Body of pancreas (tissue), 4 donors: ENCODE measurements around the gene ATP5MC2. TPM values are rescaled to one million over a fixed set of nuclear protein-coding genes. Genes with fewer than 3 reads are reported as not detected.
"Not testable (repeated sequence)": the region's sequence is repeated elsewhere in the genome, so short reads cannot be mapped to it uniquely, and the experiment has no call there.

ENCODE experiments used
- ATAC-seq: fragments of 150-250 bp; one replicate; pipeline ENCODE4 v1.9.1; 2016
- DNase-seq, 4 donors: peaks; one replicate each; pipeline ENCODE4 v3.0.0-alpha.2; 2019
- H3K27ac ChIP-seq, 4 donors: fragments of 200-600 bp; sonication (generic); 1 replicate in 3 of 4; 2 replicates in 1 of 4; pipeline versions ENCODE4 v1.5.1 to v1.6.1; 2016 to 2019; ENCODE audit warnings: mild to moderate bottlenecking in 1 of 4, mixed read lengths in 1 of 4, moderate library complexity in 1 of 4
- H3K27me3 ChIP-seq, 2 donors: fragments of 200-600 bp; sonication (generic); one replicate each; pipeline ENCODE4 v1.6.0; 2016; ENCODE audit warnings: mild to moderate bottlenecking in 1 of 2
- H3K36me3 ChIP-seq, 2 donors: fragments of 200-600 bp; sonication (generic); replicated peaks in 1 of 2; 2 replicates each; pipeline ENCODE4 v1.5.1; 2016; ENCODE audit warnings: low read depth in 2 of 2; ENCODE audit not compliant: insufficient read depth in 1 of 2
- H3K4me1 ChIP-seq: fragments of 200-600 bp; sonication (generic); one replicate; pipeline ENCODE4 v1.6.0; 2016
- H3K4me3 ChIP-seq, 2 donors: fragments of 200-600 bp; sonication (generic); 1 replicate in 1 of 2; 2 replicates in 1 of 2; pipeline ENCODE4 v1.5.1; 2016 to 2019
- H3K9me3 ChIP-seq, 3 donors: fragments of 200-600 bp; sonication (generic); 1 replicate in 2 of 3; 2 replicates in 1 of 3; pipeline ENCODE4 v1.5.1; 2016
- POLR2A ChIP-seq, 3 donors: fragments of 450-650 bp; IDR thresholded peaks; one replicate each; pipeline ENCODE4 v1.6.1; 2016; ENCODE audit warnings: antibody characterized with exemption in 3 of 3, mild to moderate bottlenecking in 2 of 3
- WGBS, 2 donors: methylation state at CpG; one replicate each; pipeline ENCODE4 v1.1.5; 2017; 5-methylcytosine and 5-hydroxymethylcytosine counted together
- intact Hi-C: fragments of 100-400 bp; cut with DNase I; formaldehyde crosslinking; loops from one replicate; pipeline ENCODE4 v1.15.1; 2023
- total RNA-seq, 2 donors: library from RNA; depleted of rRNA; stranded (reverse); fragments of >200 nt; gene quantifications; one replicate each; pipeline ENCODE4 v1.1.0, GENCODE V29; 2016
- TF ChIP-seq, protein P1 (sequence below), 7 experiments: fragments of 450-650 bp in 4 of 7; fragments of 200-600 bp in 3 of 7; sonication (generic) in 3 of 7; IDR thresholded peaks; one replicate each; pipeline ENCODE4 v1.5.1; 2016 to 2019; ENCODE audit warnings: antibody characterized with exemption in 7 of 7

ATP5MC2 gene
- total RNA-seq, 2 donors from 2014 or later = 94.3 to 143 TPM

GRCh38 chr12:53638057-53638456 is 37.8 kb downstream of the ATP5MC2 start:
- H3K36me3 ChIP-seq = no peaks in the 10 kb centered on the region
- TF ChIP-seq POLR2A (IDR thresholded peaks at IDR 0.05) = no peak
- TF ChIP-seq, protein P1, sequence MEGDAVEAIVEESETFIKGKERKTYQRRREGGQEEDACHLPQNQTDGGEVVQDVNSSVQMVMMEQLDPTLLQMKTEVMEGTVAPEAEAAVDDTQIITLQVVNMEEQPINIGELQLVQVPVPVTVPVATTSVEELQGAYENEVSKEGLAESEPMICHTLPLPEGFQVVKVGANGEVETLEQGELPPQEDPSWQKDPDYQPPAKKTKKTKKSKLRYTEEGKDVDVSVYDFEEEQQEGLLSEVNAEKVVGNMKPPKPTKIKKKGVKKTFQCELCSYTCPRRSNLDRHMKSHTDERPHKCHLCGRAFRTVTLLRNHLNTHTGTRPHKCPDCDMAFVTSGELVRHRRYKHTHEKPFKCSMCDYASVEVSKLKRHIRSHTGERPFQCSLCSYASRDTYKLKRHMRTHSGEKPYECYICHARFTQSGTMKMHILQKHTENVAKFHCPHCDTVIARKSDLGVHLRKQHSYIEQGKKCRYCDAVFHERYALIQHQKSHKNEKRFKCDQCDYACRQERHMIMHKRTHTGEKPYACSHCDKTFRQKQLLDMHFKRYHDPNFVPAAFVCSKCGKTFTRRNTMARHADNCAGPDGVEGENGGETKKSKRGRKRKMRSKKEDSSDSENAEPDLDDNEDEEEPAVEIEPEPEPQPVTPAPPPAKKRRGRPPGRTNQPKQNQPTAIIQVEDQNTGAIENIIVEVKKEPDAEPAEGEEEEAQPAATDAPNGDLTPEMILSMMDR (IDR thresholded peaks at IDR 0.05) = no peak
- H3K9me3 ChIP-seq = no peaks in the 10 kb centered on the region
- H3K4me3 ChIP-seq = no peak overlapping the region
- intact Hi-C loops = no loop called here
- no peaks in the 10 kb centered on the region for H3K4me1 ChIP-seq
- ATAC-seq = no peak
- no peaks in the 10 kb centered on the region for H3K27me3 ChIP-seq
- H3K27ac ChIP-seq = no peak overlapping the region
- DNase-seq = no peak
- 76 to 80% methylated on average over 2 of the region's 2 CpGs for WGBS, 2 donors

- H3K9me3 ChIP-seq = no peaks in the 10 kb centered on the region
- WGBS, 2 donors = 51 to 59% methylated on average over 2 of the region's 2 CpGs
- DNase-seq (no peak), ATAC-seq (no peak)
- H3K4me1 ChIP-seq = no peaks in the 10 kb centered on the region
- no peaks in the 10 kb centered on the region for H3K27me3 ChIP-seq
- no peaks in the 10 kb centered on the region for H3K36me3 ChIP-seq
- H3K27ac ChIP-seq = no peak overlapping the region
- intact Hi-C loops = no loop called here
- H3K4me3 ChIP-seq = no peak overlapping the region
- TF ChIP-seq, protein P1 (IDR thresholded peaks at IDR 0.05) = no peak
- TF ChIP-seq POLR2A (IDR thresholded peaks at IDR 0.05) = no peak
These were observed 39.2 kb downstream of the ATP5MC2 start for GRCh38 chr12:53636641-53637040.

DNA sequence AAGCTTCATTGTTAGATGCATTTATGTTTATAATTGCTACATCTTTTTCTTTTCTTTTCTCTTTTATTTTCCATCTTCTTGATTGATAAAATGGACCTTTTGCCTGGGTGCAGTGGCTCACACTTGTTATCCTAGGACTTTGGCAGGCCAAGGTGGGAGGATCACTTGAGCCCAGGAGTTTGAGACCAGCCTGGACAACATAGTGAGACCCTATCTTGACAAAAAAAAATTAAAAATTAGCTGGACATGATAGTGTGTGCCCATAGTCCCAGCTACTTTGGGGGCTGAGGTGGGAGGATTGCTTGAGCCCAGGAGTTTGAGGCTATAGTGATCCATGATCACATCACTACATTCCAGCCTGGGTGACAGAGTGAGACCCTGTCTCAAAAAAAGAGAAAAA is 40.2 kb downstream of the ATP5MC2 start:
- H3K27ac ChIP-seq, intact Hi-C loops, H3K4me1 ChIP-seq, H3K9me3 ChIP-seq, ATAC-seq, DNase-seq, H3K27me3 ChIP-seq, H3K36me3 ChIP-seq, H3K4me3 ChIP-seq: not testable (repeated sequence)

DNA sequence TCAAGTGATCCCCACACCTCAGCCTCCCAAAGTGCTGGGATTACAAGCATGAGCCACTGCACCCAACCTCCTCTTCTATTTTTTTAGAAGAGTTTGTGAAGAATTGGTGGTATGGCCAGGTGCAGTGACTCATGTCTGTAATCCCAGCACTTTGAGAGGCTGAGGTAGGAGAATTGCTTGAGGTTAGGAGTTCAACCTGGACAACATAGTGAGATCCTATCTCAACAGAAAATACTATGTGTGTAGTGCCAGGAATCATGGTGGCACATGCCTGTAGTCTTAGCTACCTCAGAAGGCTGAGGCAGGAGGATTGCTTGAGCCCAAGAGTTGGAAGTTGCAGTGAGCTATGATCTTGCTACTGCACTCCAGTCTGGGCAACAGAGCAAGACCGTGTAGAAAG is 44.2 kb downstream of the ATP5MC2 start:
- Histone ChIP-seq H3K27me3 (no peaks in the 10 kb centered on the region), H3K36me3 (no peaks in the 10 kb centered on the region), H3K27ac (no peak overlapping the region), H3K9me3 (no peaks in the 10 kb centered on the region), H3K4me1 (peaks cover 6% of the 10 kb centered on the region), H3K4me3 (no peak overlapping the region)
- DNase-seq (no peak), ATAC-seq (no peak)
- no peak for TF ChIP-seq POLR2A (IDR thresholded peaks at IDR 0.05)
- TF ChIP-seq, protein P1 (IDR thresholded peaks at IDR 0.05) = no peak
- intact Hi-C loops = no loop called here
- 63 to 67% methylated on average over 1 of the region's 1 CpG for WGBS, 2 donors

- TF ChIP-seq POLR2A (IDR thresholded peaks at IDR 0.05) = no peak
- TF ChIP-seq, protein P1 (IDR thresholded peaks at IDR 0.05) = no peak
- H3K36me3 ChIP-seq = no peaks in the 10 kb centered on the region
- no peaks in the 10 kb centered on the region for H3K27me3 ChIP-seq
- peaks cover 29% of the 10 kb centered on the region for H3K4me1 ChIP-seq
- ATAC-seq (no peak), DNase-seq (no peak)
- no peak overlapping the region for H3K4me3 ChIP-seq
- intact Hi-C loops = loop anchor here (10.0 kb wide), 1 partner anchor 47 kb away; the partner anchor contains the start of gene ATP5MC2
- no peak overlapping the region for H3K27ac ChIP-seq
- 85 to 87% methylated on average over 11 of the region's 11 CpGs for WGBS, 2 donors
- H3K9me3 ChIP-seq = no peaks in the 10 kb centered on the region
These were observed 48.0 kb downstream of the ATP5MC2 start for GRCh38 chr12:53627919-53628318.
